ENCODE data around the gene NDUFV2.
"Not testable (repeated sequence)": the region's sequence is repeated elsewhere in the genome, so short reads cannot be mapped to it uniquely, and the experiment has no call there.

The NDUFV2 gene

GRCh38 chr18:9088252-9088651 lies 14.2 kb upstream of the NDUFV2 start:
- in situ Hi-C loops (cut with MboI; ENCODE audit: low sequenced_read_pairs): no loop called here

GRCh38 chr18:9088727-9089126 lies 13.8 kb upstream of the NDUFV2 start:
- in situ Hi-C loops (cut with MboI; ENCODE audit: low sequenced_read_pairs): not testable (repeated sequence)

GRCh38 chr18:9090578-9090977 lies 11.9 kb upstream of the NDUFV2 start:
- in situ Hi-C loops (cut with MboI; ENCODE audit: low sequenced_read_pairs): no loop called here

GRCh38 chr18:9091066-9091476 lies 11.4 kb upstream of the NDUFV2 start:
- in situ Hi-C loops (cut with MboI; ENCODE audit: low sequenced_read_pairs): no loop called here

- in situ Hi-C loops (cut with MboI; ENCODE audit: low sequenced_read_pairs): no loop called here
Measured at GRCh38 chr18:9092665-9093064, 9.8 kb upstream of the NDUFV2 start.

GRCh38 chr18:9093109-9093508 lies 9.4 kb upstream of the NDUFV2 start:
- in situ Hi-C loops (cut with MboI; ENCODE audit: low sequenced_read_pairs): not testable (repeated sequence)

GRCh38 chr18:9094307-9095226 lies 7.9 kb upstream of the NDUFV2 start:
- in situ Hi-C loops (cut with MboI; ENCODE audit: low sequenced_read_pairs): no loop called here

GRCh38 chr18:9095297-9096006 lies 7.0 kb upstream of the NDUFV2 start:
- in situ Hi-C loops (cut with MboI; ENCODE audit: low sequenced_read_pairs): no loop called here

- in situ Hi-C loops (cut with MboI; ENCODE audit: low sequenced_read_pairs): no loop called here
Measured at GRCh38 chr18:9096007-9096371, 6.5 kb upstream of the NDUFV2 start.

GRCh38 chr18:9096685-9097084 lies 5.8 kb upstream of the NDUFV2 start:
- in situ Hi-C loops (cut with MboI; ENCODE audit: low sequenced_read_pairs): no loop called here

- in situ Hi-C loops (cut with MboI; ENCODE audit: low sequenced_read_pairs): no loop called here
Measured at GRCh38 chr18:9097349-9097748, 5.2 kb upstream of the NDUFV2 start.

- in situ Hi-C loops (cut with MboI; ENCODE audit: low sequenced_read_pairs): no loop called here
Measured at GRCh38 chr18:9100796-9101195, 1.7 kb upstream of the NDUFV2 start.

- in situ Hi-C loops (cut with MboI; ENCODE audit: low sequenced_read_pairs): no loop called here
Measured at GRCh38 chr18:9101730-9102507, 580 bp upstream of the NDUFV2 start.

GRCh38 chr18:9103376-9103873 lies 926 bp downstream of the NDUFV2 start:
- in situ Hi-C loops (cut with MboI; ENCODE audit: low sequenced_read_pairs): no loop called here

GRCh38 chr18:9104244-9104901 lies 1.9 kb downstream of the NDUFV2 start:
- in situ Hi-C loops (cut with MboI; ENCODE audit: low sequenced_read_pairs): no loop called here

GRCh38 chr18:9105420-9105819 lies 2.9 kb downstream of the NDUFV2 start:
- in situ Hi-C loops (cut with MboI; ENCODE audit: low sequenced_read_pairs): no loop called here

- in situ Hi-C loops (cut with MboI; ENCODE audit: low sequenced_read_pairs): no loop called here
Measured at GRCh38 chr18:9106094-9106493, 3.6 kb downstream of the NDUFV2 start.

- in situ Hi-C loops (cut with MboI; ENCODE audit: low sequenced_read_pairs): no loop called here
Measured at GRCh38 chr18:9106800-9107584, 4.5 kb downstream of the NDUFV2 start.

- in situ Hi-C loops (cut with MboI; ENCODE audit: low sequenced_read_pairs): no loop called here
Measured at GRCh38 chr18:9108911-9109310, 6.4 kb downstream of the NDUFV2 start.

- in situ Hi-C loops (cut with MboI; ENCODE audit: low sequenced_read_pairs): no loop called here
Measured at GRCh38 chr18:9109523-9109922, 7.0 kb downstream of the NDUFV2 start.
